T47D (cell line): ENCODE data around the gene TBX4.
A peak's percentile ranks its signal among the peaks of the same experiment; 100 is the strongest.

Source experiments
- DNase-seq, 2 experiments: peaks; one replicate each; pipeline versions ENCODE4 v3.0.0 to v3.0.0-alpha.2; 2011 to 2012; ENCODE audit warnings: low read depth in 1 of 2, low spot score in 1 of 2
- JUND ChIP-seq: IDR thresholded peaks from 2 replicates; pipeline ENCODE4 v1.6.1; 2012; ENCODE audit warnings: low read depth
- in situ Hi-C: cut with HindIII; loops from 2 replicates; pipeline ENCODE4 v1.10.0; 2016; ENCODE audit warnings: low sequenced_read_pairs, low pct_unique_long_range_greater_than_20kb

TBX4 gene

GRCh38 chr17:61409301-61410112 lies 42.7 kb upstream of the TBX4 start:
- TF ChIP-seq JUND: no peak
- in situ Hi-C loops: no loop called here
- DNase-seq: peak; percentile 81 to 91

GRCh38 chr17:61410141-61411010 lies 41.8 kb upstream of the TBX4 start:
- in situ Hi-C loops: no loop called here
- TF ChIP-seq JUND: no peak
- peak; percentile 74 to 86 for DNase-seq

GRCh38 chr17:61411011-61411260 lies 41.3 kb upstream of the TBX4 start:
- TF ChIP-seq JUND: no peak
- DNase-seq: no peak
- in situ Hi-C loops: no loop called here

DNA sequence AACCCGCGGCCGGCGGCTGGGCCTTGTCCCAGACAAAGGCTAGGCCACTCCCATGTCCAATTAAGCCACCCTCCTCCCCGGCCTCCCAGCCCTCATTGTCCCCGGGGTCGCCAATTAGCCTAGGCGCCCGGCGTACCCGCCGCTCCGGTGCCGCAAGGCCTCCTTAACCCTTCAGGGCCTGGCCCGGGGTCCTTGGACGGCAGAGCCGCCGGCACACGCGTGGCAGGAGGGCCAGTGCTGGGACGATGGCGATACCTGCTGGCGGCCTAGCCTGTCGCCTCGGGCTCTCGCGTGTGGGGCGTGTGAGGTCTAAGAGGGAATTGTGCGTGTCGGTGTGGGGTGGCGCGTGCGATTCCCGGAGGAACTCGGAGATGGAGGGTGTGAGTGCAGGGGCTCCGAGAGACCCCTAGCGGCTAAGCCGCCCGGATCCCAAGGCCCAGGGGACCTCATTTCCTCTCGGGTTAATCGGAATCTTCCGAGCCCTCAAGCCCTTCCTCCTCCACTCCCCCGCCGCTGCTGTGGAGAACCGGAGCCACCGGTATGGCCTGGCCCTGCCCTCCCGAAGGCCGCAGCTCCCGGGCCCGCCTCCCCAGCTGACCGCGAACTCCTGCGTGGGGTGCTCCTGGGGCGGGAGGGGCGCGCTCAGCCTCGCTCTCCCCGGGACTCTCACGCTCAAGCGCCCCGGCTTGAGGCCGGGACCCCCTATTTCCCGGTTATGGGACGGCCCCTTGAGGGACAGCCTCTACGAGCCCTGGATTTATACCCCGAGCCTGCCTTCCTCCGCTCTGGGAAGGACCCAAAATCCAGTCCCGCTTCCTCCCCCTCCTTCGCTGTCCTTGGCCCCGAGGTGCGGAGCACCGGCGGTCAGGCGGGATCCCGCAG lies 40.7 kb upstream of the TBX4 start:
- in situ Hi-C loops: no loop called here
- TF ChIP-seq JUND: no peak
- DNase-seq: peak; percentile 90 to 95

- in situ Hi-C loops: no loop called here
- DNase-seq: peak; percentile 86 to 92
- no peak for TF ChIP-seq JUND
These were observed 39.9 kb upstream of the TBX4 start for GRCh38 chr17:61412143-61412859.

GRCh38 chr17:61412860-61413660 lies 39.2 kb upstream of the TBX4 start:
- no peak for TF ChIP-seq JUND
- in situ Hi-C loops: no loop called here
- DNase-seq: no peak

DNA sequence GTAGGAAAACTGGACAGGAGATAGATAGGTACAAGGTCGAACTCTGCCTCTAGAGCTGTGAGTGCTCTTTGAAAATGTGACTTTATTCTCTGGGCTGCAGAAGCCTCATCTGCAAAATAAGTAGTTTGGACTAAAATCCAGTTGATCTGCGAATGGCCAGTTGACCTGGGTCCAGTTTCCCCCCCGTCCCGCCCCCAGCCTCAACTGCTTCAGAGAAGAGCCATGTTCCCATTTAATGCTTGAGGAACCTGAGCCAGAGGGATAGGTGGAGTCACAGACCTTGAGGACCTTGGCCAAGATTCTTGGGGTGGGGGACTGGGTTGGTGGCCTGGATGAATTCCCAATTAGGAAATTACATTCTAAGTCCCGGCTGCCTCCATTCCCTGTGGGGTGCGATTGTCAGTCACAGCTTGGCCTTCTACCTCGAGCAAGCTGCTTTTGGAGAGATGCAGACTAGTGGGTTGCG lies 38.5 kb upstream of the TBX4 start:
- no peak for TF ChIP-seq JUND
- no peak for DNase-seq
- in situ Hi-C loops: no loop called here

DNA sequence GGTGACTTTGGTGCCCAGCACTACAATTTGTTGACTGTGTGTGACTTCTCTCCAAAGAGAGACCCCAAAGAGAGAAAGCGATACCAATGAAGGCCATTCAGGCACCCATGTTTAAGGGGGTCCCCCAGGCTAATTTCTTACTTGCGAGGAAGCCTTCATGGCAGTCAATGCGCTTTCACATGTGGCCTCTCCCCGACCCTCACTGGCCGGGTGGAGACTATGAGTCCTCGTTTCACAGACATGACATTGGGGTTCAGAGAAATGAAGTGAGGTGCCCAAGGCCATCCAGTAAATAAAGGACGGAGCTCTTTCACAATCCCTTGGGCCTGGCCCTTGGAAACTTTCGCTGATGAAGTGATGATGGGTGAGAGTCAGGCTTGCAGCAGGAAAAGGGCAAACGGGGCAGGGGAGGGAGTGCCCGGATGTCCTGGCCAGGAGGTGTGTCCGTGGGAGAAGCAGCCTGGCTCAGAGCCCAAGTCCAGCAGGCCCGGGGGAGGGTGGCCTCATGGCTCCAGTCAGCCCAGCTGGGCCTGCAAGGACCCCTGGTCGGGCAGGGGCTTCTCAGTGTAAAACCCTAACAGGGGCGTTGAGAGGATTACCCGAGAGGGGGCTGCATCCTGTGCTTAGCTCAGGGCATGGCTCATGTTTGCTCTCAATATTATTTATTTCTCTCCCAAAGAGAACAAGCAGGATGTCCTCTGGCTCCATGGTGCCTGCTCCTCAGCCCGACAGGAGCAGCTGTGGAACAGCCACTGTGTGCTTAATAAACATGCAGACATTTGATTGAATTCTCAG lies 37.9 kb upstream of the TBX4 start:
- no peak for TF ChIP-seq JUND
- DNase-seq: no peak
- in situ Hi-C loops: no loop called here

DNA sequence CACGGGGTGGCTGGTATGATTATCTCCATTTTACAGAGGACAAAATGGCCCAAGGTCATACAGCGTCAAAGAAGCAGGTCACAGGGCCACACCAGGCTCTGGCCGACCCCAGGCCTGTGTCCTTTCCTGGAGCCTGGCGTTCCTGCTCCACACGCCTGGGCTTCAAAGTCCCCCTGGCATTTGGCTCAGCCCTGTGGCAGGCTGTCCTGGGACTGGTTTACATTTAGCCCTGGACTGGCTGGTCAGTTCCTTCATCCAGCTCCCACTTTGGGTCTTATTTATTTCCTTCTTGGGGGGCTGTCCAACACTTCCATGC lies 37.3 kb upstream of the TBX4 start:
- DNase-seq: no peak
- in situ Hi-C loops: no loop called here
- TF ChIP-seq JUND: no peak

DNA sequence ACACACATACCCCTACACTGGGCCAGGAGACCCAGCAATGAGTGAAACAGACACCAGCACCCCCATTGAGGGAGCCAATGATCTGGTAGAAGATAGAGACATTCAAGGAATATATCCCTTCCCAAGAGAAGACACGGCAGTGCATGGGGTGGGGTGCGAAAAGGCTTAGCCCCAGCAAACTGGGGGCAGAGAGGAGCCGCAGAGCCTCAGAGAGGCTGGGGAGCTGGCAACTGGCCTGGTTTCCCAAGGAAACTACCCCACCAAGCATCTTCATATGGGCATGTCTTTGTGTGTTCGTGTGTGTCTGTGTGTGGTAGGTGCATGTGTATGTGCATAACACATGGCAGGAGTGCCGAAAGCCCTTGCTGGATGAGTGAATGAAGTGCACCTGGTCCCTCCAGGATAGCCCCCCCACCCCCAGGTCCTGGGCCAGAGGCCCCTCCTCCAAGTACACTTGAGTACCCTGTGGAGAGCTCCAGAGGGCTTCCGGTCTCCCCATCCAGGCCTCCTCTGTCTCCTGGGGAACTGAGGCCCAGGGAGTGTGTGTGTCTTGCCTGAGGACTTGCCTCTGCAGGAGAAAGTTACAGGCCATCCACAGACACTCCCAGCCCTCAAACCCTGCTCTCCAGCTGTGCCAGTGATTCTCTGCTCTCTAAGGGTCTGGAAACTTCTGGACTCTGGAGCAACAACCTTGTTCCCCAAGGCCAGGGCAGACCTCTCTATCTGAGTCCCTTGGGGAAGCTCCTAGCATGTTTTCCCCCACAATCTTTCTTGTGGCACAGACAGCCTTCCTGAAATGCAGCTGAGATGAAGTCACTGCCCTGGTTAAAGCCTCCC lies 36.6 kb upstream of the TBX4 start:
- DNase-seq: no peak
- in situ Hi-C loops: no loop called here
- no peak for TF ChIP-seq JUND
